GM12878 (cell line): ENCODE measurements around the gene NOXA1. TPM values are rescaled to one million over a fixed set of nuclear protein-coding genes. Genes with fewer than 3 reads are reported as not detected.
A peak's percentile ranks its signal among the peaks of the same experiment; 100 is the strongest.
"Not testable (repeated sequence)": the region's sequence is repeated elsewhere in the genome, so short reads cannot be mapped to it uniquely, and the experiment has no call there.

Experiments used
- ATAC-seq: fragments of 200-7000 bp; cut with Tn5 transposase; 3 replicates; pipeline ENCODE4 v1.9.1; 2020; ENCODE audit warnings: mild to moderate bottlenecking, moderate library complexity
- BruUV-seq: library from RNA; stranded (reverse); fragments of 400-500 nt; replicated peaks from 2 replicates; lab custom pipeline; 2021; lab: Mats Ljungman, UMichigan
- CTCF ChIA-PET: fragments of 300-600 bp; sonication (Branson Sonifier 250); formaldehyde crosslinking; extraction: SDS; loops from one replicate; lab custom pipeline; 2021; ENCODE audit warnings: inconsistent platforms; lab: Yijun Ruan, JAX
- POLR2A ChIA-PET: fragments of 350-600 bp; formaldehyde crosslinking; extraction: SDS; loops from one replicate; lab custom pipeline; 2021; ENCODE audit warnings: inconsistent platforms; lab: Charles Lee
- RAD21 ChIA-PET: fragments of 300-600 bp; sonication (Branson Sonifier 250); formaldehyde crosslinking; loops from one replicate; lab custom pipeline; 2023; ENCODE audit warnings: antibody characterized with exemption; ENCODE audit not compliant: unreplicated experiment; lab: Charles Lee
- SMC1A ChIA-PET: fragments of 300-600 bp; sonication (Branson Sonifier 250); formaldehyde crosslinking; loops from one replicate; lab custom pipeline; 2023; ENCODE audit not compliant: unreplicated experiment, uncharacterized antibody; lab: Charles Lee
- DNase-seq: peaks from one replicate; pipeline ENCODE4 v3.0.0-alpha.2; 2011; ENCODE audit warnings: low read depth, low spot score
- FAIRE-seq: peaks from 3 replicates; lab custom pipeline; 2011; peaks lifted over from hg19 to GRCh38; lab: Jason Lieb, UNC
- H2AFZ ChIP-seq: 2 replicates; pipeline ENCODE4 v1.6.0; 2011; ENCODE audit warnings: low read depth, low read length, control low read depth; ENCODE audit not compliant: control insufficient read depth
- H3K27ac ChIP-seq: 2 replicates; pipeline ENCODE4 v1.5.1; 2011; ENCODE audit warnings: control low read depth; ENCODE audit not compliant: control insufficient read depth, insufficient read depth
- H3K27me3 ChIP-seq, 2 experiments: replicated peaks in 1 of 2; 2 replicates each; pipeline versions ENCODE4 v1.6.0 to v1.6.1; 2011; ENCODE audit warnings: low read length in 1 of 2; ENCODE audit not compliant: control insufficient read depth in 2 of 2, insufficient read depth in 2 of 2
- H3K36me3 ChIP-seq, 2 experiments: 2 replicates each; pipeline ENCODE4 v1.5.1; 2011; ENCODE audit warnings: low read length in 1 of 2; ENCODE audit not compliant: control insufficient read depth in 2 of 2, insufficient read depth in 2 of 2
- H3K4me1 ChIP-seq: 2 replicates; pipeline ENCODE4 v1.6.1; 2011; ENCODE audit warnings: mild to moderate bottlenecking, low read length, moderate library complexity, mixed read lengths; ENCODE audit not compliant: control insufficient read depth, insufficient read depth
- H3K4me2 ChIP-seq: 2 replicates; pipeline ENCODE4 v1.6.0; 2011; ENCODE audit warnings: control low read depth; ENCODE audit not compliant: control insufficient read depth, insufficient read depth
- H3K4me3 ChIP-seq: fragments of 200-600 bp; sonication (generic); 2 replicates; pipeline ENCODE4 v1.5.1; 2016
- H3K79me2 ChIP-seq: 2 replicates; pipeline ENCODE4 v1.6.0; 2011; ENCODE audit warnings: low read length; ENCODE audit not compliant: control insufficient read depth, insufficient read depth
- H3K9ac ChIP-seq: 2 replicates; pipeline ENCODE4 v1.8.0; 2011; ENCODE audit warnings: low read length, control low read depth, mixed read lengths; ENCODE audit not compliant: control insufficient read depth, insufficient read depth
- H3K9me3 ChIP-seq: replicated peaks from 3 replicates; pipeline ENCODE4 v1.5.1; 2011; ENCODE audit warnings: mild to moderate bottlenecking, low read length; ENCODE audit not compliant: control insufficient read depth, insufficient read depth
- H4K20me1 ChIP-seq: 2 replicates; pipeline ENCODE4 v1.6.0; 2011; ENCODE audit not compliant: control insufficient read depth, insufficient read depth
- EGR1 ChIP-seq, 2 experiments: IDR thresholded peaks; 1 replicate in 1 of 2; 2 replicates in 1 of 2; pipeline ENCODE4 v1.6.1; 2011 to 2012; ENCODE audit warnings: low read depth in 2 of 2, low read length in 2 of 2, borderline replicate concordance in 1 of 2, mild to moderate bottlenecking in 1 of 2, moderate library complexity in 1 of 2
- PAX5 ChIP-seq: IDR thresholded peaks from 2 replicates; pipeline ENCODE4 v1.6.1; 2011; ENCODE audit warnings: low read depth, low read length, borderline replicate concordance
- RUNX3 ChIP-seq: IDR thresholded peaks from 2 replicates; pipeline ENCODE4 v1.6.1; 2012; ENCODE audit warnings: low read length, inconsistent platforms
- WGBS: methylation state at CpG from one replicate; pipeline ENCODE4 v1.1.6; 2016; ENCODE audit warnings: low lambda C conversion rate; ENCODE audit not compliant: insufficient replicate concordance, insufficient coverage; ENCODE audit errors: missing lambda C conversion rate; 5-methylcytosine and 5-hydroxymethylcytosine counted together
- in situ Hi-C: fragments of 300-500 bp; cut with MboI; formaldehyde crosslinking; loops from 9 replicates; pipeline ENCODE4 v1.14.3; 2018; ENCODE audit warnings: mixed read lengths
- intact Hi-C: fragments of 100-400 bp; cut with micrococcal nuclease; formaldehyde crosslinking; loops from one replicate; pipeline ENCODE4 v1.14.2; 2022; ENCODE audit not compliant: unreplicated experiment
- polyA plus RNA-seq, 11 experiments: library from polyadenylated mRNA; depleted of rRNA in 4 of 11; unstranded in 6 of 11; stranded (reverse) in 5 of 11; fragments of >200 nt; fragmentation: Nextera tagmentation in 4 of 11; fragmentation: Illumina TruSeq in 1 of 11; extraction: Ambion mirVana in 4 of 11; extraction: Trizol in 1 of 11; gene quantifications; 1 replicate in 1 of 11; 2 replicates in 10 of 11; pipeline versions ENCODE4 v1.2.1 to v1.2.3, GENCODE V29; 2011 to 2016; ENCODE audit warnings: inconsistent platforms in 2 of 11, missing spikeins in 2 of 11, low read depth in 1 of 11
- total RNA-seq, 4 experiments: library from RNA; depleted of rRNA in 3 of 4; stranded (reverse); fragments of >200 nt in 3 of 4; fragmentation: Illumina TruSeq in 1 of 4; extraction: Trizol in 1 of 4; gene quantifications; 2 replicates each; pipeline versions ENCODE4 v1.2.1 to v1.2.3, GENCODE V29; 2013 to 2021

The NOXA1 gene
- total and polyA plus RNA-seq, 10 of the 15 experiments (the other 5 are each of a cell fraction or from before 2014, with no cell fraction given) = 0.08 to 0.20 TPM; not detected in 8

GRCh38 chr9:137450539-137451222, 27.5 kb downstream of the NOXA1 start:
- H3K4me3 ChIP-seq, FAIRE-seq, DNase-seq, SMC1A ChIA-PET, H3K36me3 ChIP-seq, ATAC-seq, H4K20me1 ChIP-seq, H3K9me3 ChIP-seq, H2AFZ ChIP-seq, CTCF ChIA-PET, RAD21 ChIA-PET, intact Hi-C loops, POLR2A ChIA-PET, BruUV-seq: not testable (repeated sequence)
- 39% methylated on average over 5 of the region's 24 CpGs for WGBS
- peak in 1 of 2 experiments; percentile 7; a peak in 1 of 3 replicates for TF ChIP-seq EGR1 (IDR thresholded peaks at IDR 0.05; ENCODE audit: borderline replicate concordance in 1 of 2, low read depth in 2 of 2, low read length in 2 of 2)
- peak; percentile 45; the same call in 1 of the 2 replicates for TF ChIP-seq PAX5
- TF ChIP-seq RUNX3 = peak; percentile 76
- TF ChIP-seq, all 136 proteins: peak for 3; not testable (repeated sequence) for 133
- peaks cover 11% of the 10 kb centered on the region for H3K4me1 ChIP-seq
- H3K27me3 ChIP-seq, H3K9ac ChIP-seq, H3K4me2 ChIP-seq, H3K79me2 ChIP-seq, in situ Hi-C loops, H3K27ac ChIP-seq: not testable (repeated sequence)

- CTCF ChIA-PET, H2AFZ ChIP-seq, H3K9ac ChIP-seq, H3K4me2 ChIP-seq, H3K27me3 ChIP-seq, RAD21 ChIA-PET, H3K27ac ChIP-seq, H3K4me3 ChIP-seq, H3K36me3 ChIP-seq, BruUV-seq, ATAC-seq, POLR2A ChIA-PET, FAIRE-seq, H3K79me2 ChIP-seq, H4K20me1 ChIP-seq, in situ Hi-C loops, intact Hi-C loops, H3K4me1 ChIP-seq, H3K9me3 ChIP-seq, SMC1A ChIA-PET, DNase-seq: not testable (repeated sequence)
- no CpG with 5 or more reads among the region's 31 CpGs for WGBS
Measured at GRCh38 chr9:137451264-137452005, 28.2 kb downstream of the NOXA1 start.
